ENCODE measurements around the gene ALKBH1. TPM values are rescaled to one million over a fixed set of nuclear protein-coding genes. Genes with fewer than 3 reads are reported as not detected.
"Not testable (repeated sequence)": the region's sequence is repeated elsewhere in the genome, so short reads cannot be mapped to it uniquely, and the experiment has no call there.

The ALKBH1 gene
- polyA plus RNA-seq (2013, experiment 1 of 2; ENCODE audit: insufficient read length), result 8.5 TPM
- 8.0 TPM for polyA plus RNA-seq (2013, experiment 2 of 2; ENCODE audit: insufficient read length)

GRCh38 chr14:77707724-77708408 is at the start of gene ALKBH1, which contains the start of gene SLIRP:
ALKBH1 (minus strand) TSS chr14:77708023; CDS start chr14:77708004, 19 bp downstream.
SLIRP (plus strand) TSS chr14:77708103; CDS start chr14:77708112, 9 bp downstream.
- DNase-seq, result peak; percentile 82

- no peak for DNase-seq
These were observed 45.1 kb upstream of the ALKBH1 start for GRCh38 chr14:77752799-77753516.

GRCh38 chr14:77752266-77752665 is 44.4 kb upstream of the ALKBH1 start:
- no peak for DNase-seq

GRCh38 chr14:77747425-77747824 is 39.6 kb upstream of the ALKBH1 start:
- DNase-seq, result not testable (repeated sequence)

- no peak for DNase-seq
These were observed 38.4 kb upstream of the ALKBH1 start for GRCh38 chr14:77746064-77746702.

GRCh38 chr14:77741438-77741837 is 33.6 kb upstream of the ALKBH1 start:
- DNase-seq, result no peak

GRCh38 chr14:77738559-77739250 is 30.9 kb upstream of the ALKBH1 start:
- DNase-seq, result no peak

- no peak for DNase-seq
These were observed 23.2 kb upstream of the ALKBH1 start for GRCh38 chr14:77730976-77731497.

- no peak for DNase-seq
These were observed 14.5 kb upstream of the ALKBH1 start for GRCh38 chr14:77722301-77722700.

- no peak for DNase-seq
These were observed 13.6 kb upstream of the ALKBH1 start for GRCh38 chr14:77721437-77721836.

- DNase-seq, result no peak
These were observed 9.9 kb upstream of the ALKBH1 start for GRCh38 chr14:77717608-77718305.

- no peak for DNase-seq
These were observed 7.1 kb upstream of the ALKBH1 start for GRCh38 chr14:77714926-77715325.

GRCh38 chr14:77710364-77710763 is 2.5 kb upstream of the ALKBH1 start:
- DNase-seq, result no peak

GRCh38 chr14:77709412-77709811 is 1.6 kb upstream of the ALKBH1 start:
- no peak for DNase-seq

- no peak for DNase-seq
These were observed 926 bp upstream of the ALKBH1 start for GRCh38 chr14:77708749-77709148.

- peak; percentile 43 for DNase-seq
These were observed 484 bp downstream of the ALKBH1 start for GRCh38 chr14:77707355-77707723.

GRCh38 chr14:77691259-77691658 is 16.6 kb downstream of the ALKBH1 start:
- no peak for DNase-seq

GRCh38 chr14:77682158-77682553 is 25.7 kb downstream of the ALKBH1 start:
- DNase-seq, result no peak

- DNase-seq, result peak; percentile 22
These were observed 26.3 kb downstream of the ALKBH1 start for GRCh38 chr14:77681196-77682157.

- no peak for DNase-seq
These were observed 32.9 kb downstream of the ALKBH1 start for GRCh38 chr14:77674931-77675330.

GRCh38 chr14:77673193-77673592 is 34.6 kb downstream of the ALKBH1 start:
- DNase-seq, result no peak
